PFSK-1 (cell line): ENCODE data around the gene CST9.

Experiments used
- FOXP2 ChIP-seq: optimal IDR thresholded peaks from 2 replicates; pipeline ENCODE3; 2011; ENCODE audit warnings: borderline replicate concordance, control low read depth, inconsistent platforms; ENCODE audit not compliant: insufficient read depth; ENCODE audit errors: extremely low read length, extremely low read depth
- POLR2AphosphoS5 ChIP-seq: IDR thresholded peaks from 2 replicates; pipeline ENCODE4 v1.6.1; 2012; ENCODE audit warnings: low read depth, mild to moderate bottlenecking, control low read depth, low read length, moderate library complexity
- REST ChIP-seq, 2 experiments: IDR thresholded peaks; 2 replicates each; pipeline versions ENCODE4 v1.6.1 to v1.8.0; 2011 to 2012; ENCODE audit warnings: low read depth in 2 of 2, low read length in 2 of 2, control low read depth in 1 of 2, inconsistent platforms in 1 of 2, mild to moderate bottlenecking in 1 of 2, moderate library complexity in 1 of 2; ENCODE audit not compliant: insufficient read depth in 1 of 2
- SIN3A ChIP-seq: IDR thresholded peaks from 2 replicates; pipeline ENCODE4 v1.6.1; 2012; ENCODE audit warnings: mild to moderate bottlenecking, low read length, moderate library complexity, borderline replicate concordance; ENCODE audit not compliant: insufficient read depth
- TAF1 ChIP-seq: IDR thresholded peaks from 2 replicates; pipeline ENCODE4 v1.6.1; 2012; ENCODE audit warnings: low read length, control low read depth, borderline replicate concordance; ENCODE audit not compliant: insufficient read depth

CST9 gene

GRCh38 chr20:23603321-23603720 lies 2.4 kb downstream of the CST9 start:
- TF ChIP-seq TAF1 (no peak), REST (IDR thresholded peaks at IDR 0.05; ENCODE audit: insufficient read depth in 1 of 2, low read depth in 2 of 2, low read length in 2 of 2) (no peak), FOXP2 (no peak), SIN3A (no peak), POLR2AphosphoS5 (no peak)

- TF ChIP-seq SIN3A (no peak), REST (IDR thresholded peaks at IDR 0.05; ENCODE audit: insufficient read depth in 1 of 2, low read depth in 2 of 2, low read length in 2 of 2) (no peak), FOXP2 (no peak), POLR2AphosphoS5 (no peak), TAF1 (no peak)
Observed at GRCh38 chr20:23602699-23603098, 3.0 kb downstream of the CST9 start.

GRCh38 chr20:23602241-23602640 lies 3.5 kb downstream of the CST9 start:
- TF ChIP-seq REST (IDR thresholded peaks at IDR 0.05; ENCODE audit: insufficient read depth in 1 of 2, low read depth in 2 of 2, low read length in 2 of 2) (no peak), TAF1 (no peak), SIN3A (no peak), FOXP2 (no peak), POLR2AphosphoS5 (no peak)

GRCh38 chr20:23601715-23602114 lies 4.0 kb downstream of the CST9 start:
- TF ChIP-seq POLR2AphosphoS5 (no peak), TAF1 (no peak), REST (IDR thresholded peaks at IDR 0.05; ENCODE audit: insufficient read depth in 1 of 2, low read depth in 2 of 2, low read length in 2 of 2) (no peak), FOXP2 (no peak), SIN3A (no peak)

- TF ChIP-seq TAF1: no peak
Observed at GRCh38 chr20:23598481-23598880, 7.2 kb downstream of the CST9 start.
